OCI-LY3 (cell line): ENCODE measurements around the gene MTHFS.
"Not testable (repeated sequence)": the region's sequence is repeated elsewhere in the genome, so short reads cannot be mapped to it uniquely, and the experiment has no call there.

Source experiments
- EZH2phosphoT487 ChIP-seq: fragments of 200-600 bp; shearing (Covaris generic); IDR thresholded peaks from 2 replicates; pipeline ENCODE4 v1.6.1; 2018; ENCODE audit warnings: antibody characterized with exemption, mixed run types, low read depth
- TF ChIP-seq, protein P1 (sequence below): fragments of 200-600, 300-600 bp; sonication (generic); IDR thresholded peaks from 2 replicates; pipeline ENCODE4 v1.5.1; 2014; ENCODE audit warnings: antibody characterized with exemption, low read length, low read depth

DNA sequence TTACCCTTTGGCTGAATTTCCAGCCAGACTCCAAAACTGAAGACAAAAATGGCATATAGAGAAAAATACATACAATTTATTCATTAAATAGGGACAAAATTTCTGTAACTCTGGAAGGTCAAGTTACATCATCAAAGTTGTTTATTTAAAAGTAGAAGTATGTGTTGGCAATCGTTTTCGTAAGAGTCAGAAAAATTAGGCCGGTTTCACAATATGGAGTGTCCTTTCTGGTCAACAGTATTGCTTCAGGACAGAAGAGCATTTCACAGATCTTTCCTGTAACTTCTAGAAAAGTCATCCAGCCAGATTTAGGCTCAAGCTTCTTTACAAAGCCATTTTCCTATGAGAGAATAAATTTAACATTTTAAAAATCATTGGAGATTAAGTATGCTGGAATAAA is 2.0 kb upstream of the MTHFS start:
- TF ChIP-seq, protein P1, sequence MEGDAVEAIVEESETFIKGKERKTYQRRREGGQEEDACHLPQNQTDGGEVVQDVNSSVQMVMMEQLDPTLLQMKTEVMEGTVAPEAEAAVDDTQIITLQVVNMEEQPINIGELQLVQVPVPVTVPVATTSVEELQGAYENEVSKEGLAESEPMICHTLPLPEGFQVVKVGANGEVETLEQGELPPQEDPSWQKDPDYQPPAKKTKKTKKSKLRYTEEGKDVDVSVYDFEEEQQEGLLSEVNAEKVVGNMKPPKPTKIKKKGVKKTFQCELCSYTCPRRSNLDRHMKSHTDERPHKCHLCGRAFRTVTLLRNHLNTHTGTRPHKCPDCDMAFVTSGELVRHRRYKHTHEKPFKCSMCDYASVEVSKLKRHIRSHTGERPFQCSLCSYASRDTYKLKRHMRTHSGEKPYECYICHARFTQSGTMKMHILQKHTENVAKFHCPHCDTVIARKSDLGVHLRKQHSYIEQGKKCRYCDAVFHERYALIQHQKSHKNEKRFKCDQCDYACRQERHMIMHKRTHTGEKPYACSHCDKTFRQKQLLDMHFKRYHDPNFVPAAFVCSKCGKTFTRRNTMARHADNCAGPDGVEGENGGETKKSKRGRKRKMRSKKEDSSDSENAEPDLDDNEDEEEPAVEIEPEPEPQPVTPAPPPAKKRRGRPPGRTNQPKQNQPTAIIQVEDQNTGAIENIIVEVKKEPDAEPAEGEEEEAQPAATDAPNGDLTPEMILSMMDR: not testable (repeated sequence)
- not testable (repeated sequence) for TF ChIP-seq EZH2phosphoT487
